WI38 (cell line): ENCODE results near the gene OSBPL9.

Source experiments
- H3K4me3 ChIP-seq: 2 replicates; pipeline ENCODE4 v1.5.1; 2011; ENCODE audit warnings: low read depth, mild to moderate bottlenecking, control low read depth, low read length
- CTCF ChIP-seq: IDR thresholded peaks from 2 replicates; pipeline ENCODE4 v1.5.1; 2012; ENCODE audit warnings: low read depth, mild to moderate bottlenecking, control low read depth, low read length

Gene OSBPL9

GRCh38 chr1:51636764-51637522 lies 20.1 kb downstream of the OSBPL9 start:
- TF ChIP-seq CTCF: no peak
- no peak overlapping the region for H3K4me3 ChIP-seq

- TF ChIP-seq CTCF: no peak
- no peak overlapping the region for H3K4me3 ChIP-seq
Observed at GRCh38 chr1:51638350-51638749, 21.5 kb downstream of the OSBPL9 start.

- H3K4me3 ChIP-seq: no peak overlapping the region
- no peak for TF ChIP-seq CTCF
Observed at GRCh38 chr1:51639694-51640093, 22.8 kb downstream of the OSBPL9 start.

- TF ChIP-seq CTCF: no peak
- no peak overlapping the region for H3K4me3 ChIP-seq
Observed at GRCh38 chr1:51641096-51641495, 24.2 kb downstream of the OSBPL9 start.

- TF ChIP-seq CTCF: no peak
- H3K4me3 ChIP-seq: no peak overlapping the region
Observed at GRCh38 chr1:51642739-51643142, 25.8 kb downstream of the OSBPL9 start.

GRCh38 chr1:51643362-51643761 lies 26.5 kb downstream of the OSBPL9 start:
- no peak for TF ChIP-seq CTCF

GRCh38 chr1:51644020-51644419 lies 27.1 kb downstream of the OSBPL9 start:
- TF ChIP-seq CTCF: no peak
- no peak overlapping the region for H3K4me3 ChIP-seq

More at GRCh38 chr1:51643362-51643761, 26.5 kb downstream of the OSBPL9 start:
- no peak overlapping the region for H3K4me3 ChIP-seq
